GM21529 (cell line): ENCODE measurements around the gene RNF32.

Source experiments
- ATAC-seq: cut with Tn5 transposase; IDR thresholded peaks from one replicate; pipeline ENCODE4 v1.9.1; 2021; ENCODE audit not compliant: unreplicated experiment

RNF32 gene

DNA sequence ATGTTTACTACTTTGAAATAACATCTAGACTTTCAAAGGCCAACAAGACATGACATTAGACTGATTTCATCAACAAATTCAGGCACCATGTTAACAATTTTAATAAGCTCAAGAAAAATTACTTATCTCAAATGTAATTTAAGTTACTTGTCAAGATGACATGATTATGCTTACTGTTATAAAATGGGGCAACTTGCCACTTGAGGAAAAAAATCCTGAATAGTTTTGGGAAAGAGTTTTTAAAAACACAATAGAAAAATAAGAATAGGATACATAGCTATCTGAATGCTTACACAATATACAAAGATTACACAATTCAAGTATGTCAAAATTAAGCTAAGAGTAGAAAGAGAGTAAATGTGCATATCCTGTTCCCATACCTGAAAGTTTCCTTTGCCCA lies 85.4 kb downstream of the RNF32 start:
- no peak for ATAC-seq
